Activated T-cell treated with anti-CD3 and anti-CD28 coated beads for 1 hour (primary cell): Measurements from ENCODE around the gene MED25.

Experiments used
- DNase-seq: peaks from one replicate; pipeline ENCODE4 v3.0.0-alpha.2; 2020; ENCODE audit warnings: low read depth

Gene MED25

DNA sequence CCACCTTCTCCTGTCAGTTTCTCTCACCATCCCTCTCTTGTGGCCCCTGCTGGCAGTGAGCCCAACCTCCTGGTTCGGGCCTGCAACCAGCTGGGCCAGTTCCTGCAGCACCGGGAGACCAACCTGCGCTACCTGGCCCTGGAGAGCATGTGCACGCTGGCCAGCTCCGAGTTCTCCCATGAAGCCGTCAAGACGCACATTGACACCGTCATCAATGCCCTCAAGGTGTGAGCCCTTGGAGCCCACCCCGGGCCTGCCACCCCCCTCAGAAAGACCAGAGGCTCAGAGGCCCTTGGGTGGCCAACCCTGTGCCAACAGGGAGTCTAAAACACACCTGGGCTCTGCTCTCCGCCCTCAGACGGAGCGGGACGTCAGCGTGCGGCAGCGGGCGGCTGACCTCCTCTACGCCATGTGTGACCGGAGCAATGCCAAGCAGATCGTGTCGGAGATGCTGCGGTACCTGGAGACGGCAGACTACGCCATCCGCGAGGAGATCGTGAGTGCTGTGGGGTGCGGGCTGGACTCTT lies 18.8 kb upstream of the MED25 start:
- no peak for DNase-seq

DNA sequence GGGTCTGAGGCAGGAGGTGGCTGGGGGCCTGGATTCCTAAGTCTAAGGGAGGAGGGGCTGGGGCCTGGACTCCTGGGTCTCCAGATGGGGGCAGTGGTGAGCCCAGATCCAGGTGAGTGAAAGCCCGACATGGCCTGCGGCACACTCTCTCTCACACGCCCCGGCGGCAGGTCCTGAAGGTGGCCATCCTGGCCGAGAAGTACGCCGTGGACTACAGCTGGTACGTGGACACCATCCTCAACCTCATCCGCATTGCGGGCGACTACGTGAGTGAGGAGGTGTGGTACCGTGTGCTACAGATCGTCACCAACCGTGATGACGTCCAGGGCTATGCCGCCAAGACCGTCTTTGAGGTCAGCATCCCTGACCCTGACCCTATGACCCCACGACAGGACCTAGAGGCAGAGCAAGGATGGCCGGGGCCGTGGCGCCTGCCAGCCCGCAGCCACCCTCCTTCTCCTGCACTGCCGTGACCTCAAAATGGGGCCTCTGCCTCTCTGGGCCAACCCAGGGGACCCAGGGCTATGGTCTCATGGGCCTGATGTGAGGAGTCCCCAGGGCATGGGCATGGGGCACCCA lies 18.2 kb upstream of the MED25 start:
- DNase-seq, result no peak

DNA sequence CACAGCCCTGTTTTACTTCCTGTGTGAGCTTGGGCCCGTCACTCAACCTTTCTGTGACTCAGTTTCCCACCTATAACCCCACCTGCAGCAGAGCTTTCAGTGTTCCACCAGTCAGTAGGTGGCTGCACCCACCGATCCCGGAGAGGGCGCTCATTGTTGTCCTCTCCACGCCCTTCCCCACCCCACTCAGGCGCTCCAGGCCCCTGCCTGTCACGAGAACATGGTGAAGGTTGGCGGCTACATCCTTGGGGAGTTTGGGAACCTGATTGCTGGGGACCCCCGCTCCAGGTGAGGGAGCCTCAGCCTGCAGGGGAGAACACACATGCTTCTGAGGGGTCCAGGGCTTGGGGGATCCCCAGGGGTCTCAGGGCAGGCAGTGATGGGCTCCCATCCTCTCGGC lies 17.3 kb upstream of the MED25 start:
- DNase-seq, result no peak

DNA sequence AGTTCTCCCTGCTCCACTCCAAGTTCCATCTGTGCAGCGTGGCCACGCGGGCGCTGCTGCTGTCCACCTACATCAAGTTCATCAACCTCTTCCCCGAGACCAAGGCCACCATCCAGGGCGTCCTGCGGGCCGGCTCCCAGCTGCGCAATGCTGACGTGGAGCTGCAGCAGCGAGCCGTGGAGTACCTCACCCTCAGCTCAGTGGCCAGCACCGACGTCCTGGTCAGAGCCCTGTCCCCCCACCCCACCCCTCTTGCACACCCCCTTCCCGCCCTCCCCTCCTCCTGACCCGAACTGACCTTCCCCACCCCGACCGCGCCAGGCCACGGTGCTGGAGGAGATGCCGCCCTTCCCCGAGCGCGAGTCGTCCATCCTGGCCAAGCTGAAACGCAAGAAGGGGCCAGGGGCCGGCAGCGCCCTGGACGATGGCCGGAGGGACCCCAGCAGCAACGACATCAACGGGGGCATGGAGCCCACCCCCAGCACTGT lies 16.6 kb upstream of the MED25 start:
- DNase-seq, result no peak

DNA sequence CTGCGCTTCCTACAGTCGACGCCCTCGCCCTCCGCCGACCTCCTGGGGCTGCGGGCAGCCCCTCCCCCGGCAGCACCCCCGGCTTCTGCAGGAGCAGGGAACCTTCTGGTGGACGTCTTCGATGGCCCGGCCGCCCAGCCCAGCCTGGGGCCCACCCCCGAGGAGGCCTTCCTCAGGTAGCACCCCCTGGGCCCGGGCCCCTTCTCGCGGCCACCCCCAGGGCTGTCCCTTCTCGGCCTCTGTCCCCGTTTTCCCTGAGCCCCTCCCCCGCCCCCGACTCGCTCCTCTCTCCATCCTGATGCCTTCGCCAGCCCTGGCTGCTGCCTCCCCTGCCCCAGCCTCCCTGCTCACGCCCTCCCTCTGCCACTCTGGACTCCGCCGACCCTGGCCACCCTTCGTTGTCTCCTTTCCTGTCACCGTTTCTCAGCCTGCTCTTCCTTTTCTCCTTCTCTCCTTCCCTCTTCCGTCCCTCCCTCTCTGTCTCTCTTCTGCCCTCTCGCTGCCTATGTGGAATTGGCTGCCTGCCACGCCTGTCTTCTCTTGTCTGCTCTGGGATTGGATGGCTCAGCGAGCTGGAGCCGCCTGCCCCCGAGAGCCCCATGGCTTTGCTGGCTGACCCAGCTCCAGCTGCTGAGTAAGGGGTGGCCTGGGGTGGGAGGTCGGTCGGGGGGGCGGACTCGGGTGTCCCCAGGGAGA lies 16.0 kb upstream of the MED25 start:
- no peak for DNase-seq

DNA sequence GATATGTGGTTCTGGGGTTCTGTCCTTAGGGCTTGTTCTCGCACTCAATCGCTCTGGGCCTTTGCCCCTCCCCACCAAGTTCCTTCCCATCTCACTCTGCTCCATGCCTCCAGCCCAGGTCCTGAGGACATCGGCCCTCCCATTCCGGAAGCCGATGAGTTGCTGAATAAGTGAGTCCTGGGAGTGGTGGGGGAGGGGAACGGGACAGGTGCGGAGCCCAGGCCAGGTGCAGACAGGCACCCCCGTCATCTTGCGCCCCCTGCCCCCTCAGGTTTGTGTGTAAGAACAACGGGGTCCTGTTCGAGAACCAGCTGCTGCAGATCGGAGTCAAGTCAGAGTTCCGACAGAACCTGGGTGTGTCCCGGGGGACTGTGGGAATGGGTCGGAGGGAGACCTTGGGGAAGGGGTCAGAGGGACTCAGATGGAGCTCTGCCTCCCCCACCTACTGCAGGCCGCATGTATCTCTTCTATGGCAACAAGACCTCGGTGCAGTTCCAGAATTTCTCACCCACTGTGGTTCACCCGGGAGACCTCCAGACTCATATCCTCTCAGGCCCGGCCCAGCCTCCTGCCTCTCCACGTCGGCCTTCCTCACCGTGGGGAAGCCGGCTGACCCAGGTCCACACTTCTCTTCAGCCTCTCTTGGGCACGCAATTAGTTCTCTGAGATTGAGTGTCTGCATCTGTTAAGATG lies 15.1 kb upstream of the MED25 start:
- no peak for DNase-seq

DNA sequence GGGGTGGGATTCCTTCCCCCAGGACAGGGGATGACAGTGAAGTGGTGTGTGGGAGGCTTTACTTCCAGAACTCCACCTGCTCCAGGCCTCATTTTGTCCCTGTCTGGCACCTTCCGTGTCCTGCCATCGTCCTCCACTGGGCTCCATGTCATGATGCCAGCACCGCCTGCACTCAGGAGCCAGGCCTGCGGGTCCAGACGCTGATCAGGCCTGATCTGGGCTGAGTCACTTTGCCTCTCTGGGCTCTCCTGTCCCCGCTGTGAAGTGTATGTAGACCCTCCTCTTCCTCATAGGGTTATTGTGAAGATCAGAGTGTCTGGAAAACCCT lies 14.6 kb upstream of the MED25 start:
- no peak for DNase-seq

DNA sequence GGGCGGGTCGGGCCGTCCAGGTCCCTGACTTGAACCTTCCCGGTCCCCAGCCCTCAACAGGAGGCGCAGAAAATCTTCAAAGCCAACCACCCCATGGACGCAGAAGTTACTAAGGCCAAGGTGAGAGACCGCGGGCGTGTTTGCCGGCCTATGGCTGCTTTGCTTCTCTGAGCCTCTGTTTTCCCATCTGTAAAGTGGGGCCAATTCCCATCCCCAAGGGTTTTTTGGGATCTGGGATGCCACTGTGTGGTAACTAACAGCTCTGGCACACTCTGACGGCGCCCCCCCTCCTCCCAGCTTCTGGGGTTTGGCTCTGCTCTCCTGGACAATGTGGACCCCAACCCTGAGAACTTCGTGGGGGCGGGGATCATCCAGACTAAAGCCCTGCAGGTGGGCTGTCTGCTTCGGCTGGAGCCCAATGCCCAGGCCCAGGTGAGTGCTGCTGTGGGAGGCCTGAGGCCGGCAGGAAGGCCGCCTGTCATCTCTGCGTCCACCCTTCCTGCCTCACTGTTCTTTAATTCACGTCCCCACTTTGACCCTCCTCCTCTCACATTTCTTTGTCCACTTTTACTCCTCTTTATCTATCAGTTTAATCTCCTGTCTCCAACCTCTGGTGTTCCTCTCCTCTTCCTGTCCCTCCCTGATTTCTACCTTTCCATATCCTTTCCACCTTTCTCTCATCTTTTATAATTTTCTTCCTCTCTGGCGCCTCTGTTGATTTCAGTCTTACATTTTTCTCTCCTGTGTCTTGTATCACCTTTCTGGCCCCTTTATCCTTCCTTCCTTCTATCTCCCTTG lies 12.1 kb upstream of the MED25 start:
- no peak for DNase-seq

DNA sequence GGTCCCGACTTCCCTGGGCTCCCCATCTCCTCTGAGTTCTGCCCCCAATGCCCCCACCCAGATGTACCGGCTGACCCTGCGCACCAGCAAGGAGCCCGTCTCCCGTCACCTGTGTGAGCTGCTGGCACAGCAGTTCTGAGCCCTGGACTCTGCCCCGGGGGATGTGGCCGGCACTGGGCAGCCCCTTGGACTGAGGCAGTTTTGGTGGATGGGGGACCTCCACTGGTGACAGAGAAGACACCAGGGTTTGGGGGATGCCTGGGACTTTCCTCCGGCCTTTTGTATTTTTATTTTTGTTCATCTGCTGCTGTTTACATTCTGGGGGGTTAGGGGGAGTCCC lies 11.5 kb upstream of the MED25 start:
- DNase-seq, result no peak

DNA sequence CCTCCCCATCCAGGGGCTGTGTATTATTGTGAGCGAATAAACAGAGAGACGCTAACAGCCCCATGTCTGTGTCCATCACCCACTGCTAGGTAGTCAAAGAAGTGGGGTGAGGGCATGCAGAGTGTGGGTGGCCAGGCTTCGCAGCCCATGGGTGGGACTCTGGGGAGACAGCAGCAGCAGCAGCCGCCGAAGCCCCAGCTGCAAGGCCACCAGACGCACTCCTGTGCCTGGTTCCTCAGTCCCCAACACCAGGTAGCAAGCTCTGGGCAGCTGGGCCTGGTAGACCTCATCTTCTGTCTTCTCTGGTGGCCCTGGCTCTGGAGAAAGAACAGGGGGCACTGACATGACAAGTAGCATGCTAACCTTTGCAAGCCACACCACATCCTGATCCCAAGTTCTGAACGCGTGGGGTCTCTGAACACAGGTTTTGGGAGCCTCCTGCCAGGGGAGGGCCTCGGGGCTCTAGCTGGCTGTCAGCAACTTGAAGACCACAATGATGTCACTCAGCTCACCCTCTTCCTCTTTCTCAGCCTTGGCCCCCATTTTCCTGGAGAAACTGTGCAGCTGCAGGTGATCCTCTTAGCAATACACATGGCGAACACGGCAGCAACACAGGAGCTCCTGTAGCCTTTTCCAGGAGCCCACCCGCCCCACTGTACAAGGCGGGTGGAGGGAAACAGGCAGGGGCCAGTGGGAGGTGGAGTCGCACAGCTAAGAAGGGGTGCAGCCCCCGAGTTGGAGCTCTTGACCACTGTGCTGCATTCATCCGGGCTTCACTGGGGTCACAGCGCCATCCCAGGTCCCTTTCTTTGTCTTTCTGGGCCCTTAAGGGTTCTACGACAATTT lies 10.8 kb upstream of the MED25 start:
- no peak for DNase-seq

DNA sequence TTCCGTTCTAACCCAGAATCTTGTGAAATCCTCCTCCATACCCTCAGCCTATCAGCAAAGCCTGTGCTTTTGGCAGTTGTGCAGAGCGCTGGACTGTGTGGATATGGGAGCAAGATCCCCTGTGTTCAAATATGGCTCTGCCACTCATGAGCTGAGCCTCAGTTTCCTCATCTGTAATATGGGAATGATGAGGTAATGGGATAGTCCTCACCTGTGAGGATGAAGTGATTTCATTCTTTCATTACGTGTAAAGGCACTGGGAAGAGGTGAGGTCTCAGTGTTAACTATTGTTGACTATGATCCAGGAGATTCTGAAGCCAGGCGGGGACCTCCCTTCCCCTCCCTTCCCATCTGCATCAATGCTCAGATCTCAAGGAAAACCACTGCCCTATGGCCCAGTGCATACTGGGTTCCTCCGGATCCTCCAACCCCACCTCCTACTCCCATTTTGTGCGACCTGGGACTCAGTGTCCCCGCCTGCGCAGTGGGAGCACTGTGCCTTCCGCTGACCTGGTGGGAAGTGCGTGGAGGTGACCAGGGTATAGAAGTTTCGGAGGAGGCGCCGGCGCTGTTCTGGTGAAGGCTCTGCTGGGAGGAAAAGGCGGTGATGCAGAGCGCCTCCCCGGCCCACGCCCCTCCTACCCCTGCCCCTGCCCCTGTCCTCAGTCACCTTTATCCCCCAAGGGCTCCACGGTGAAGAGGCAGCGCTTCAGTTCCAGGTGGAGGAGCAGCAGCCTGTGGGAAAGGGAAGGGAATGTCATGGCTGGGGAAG lies 10.0 kb upstream of the MED25 start:
- no peak for DNase-seq

DNA sequence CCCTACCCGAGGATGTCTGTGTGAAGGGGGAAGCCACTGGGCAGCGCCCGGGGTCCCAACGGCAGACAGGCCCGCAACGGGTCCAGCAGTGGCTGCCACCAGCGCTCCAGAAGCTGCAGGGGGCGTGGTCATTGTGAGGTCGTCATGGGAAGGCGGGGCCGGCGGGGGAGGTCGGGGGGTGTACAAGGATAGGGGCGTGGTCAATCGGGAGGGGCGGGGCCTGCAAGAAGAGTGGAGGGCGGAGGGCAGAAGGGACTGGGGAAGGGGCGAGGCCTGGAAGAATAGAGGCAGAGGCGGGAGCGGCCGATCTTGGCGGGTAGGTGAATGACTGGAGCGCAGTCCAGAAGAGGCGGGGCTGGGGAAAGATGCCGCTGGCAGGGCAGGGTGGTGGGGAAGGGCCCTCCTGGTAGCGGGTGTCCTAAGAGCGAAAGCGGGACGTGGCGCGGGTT lies 9.4 kb upstream of the MED25 start:
- DNase-seq, result peak; percentile 89

DNA sequence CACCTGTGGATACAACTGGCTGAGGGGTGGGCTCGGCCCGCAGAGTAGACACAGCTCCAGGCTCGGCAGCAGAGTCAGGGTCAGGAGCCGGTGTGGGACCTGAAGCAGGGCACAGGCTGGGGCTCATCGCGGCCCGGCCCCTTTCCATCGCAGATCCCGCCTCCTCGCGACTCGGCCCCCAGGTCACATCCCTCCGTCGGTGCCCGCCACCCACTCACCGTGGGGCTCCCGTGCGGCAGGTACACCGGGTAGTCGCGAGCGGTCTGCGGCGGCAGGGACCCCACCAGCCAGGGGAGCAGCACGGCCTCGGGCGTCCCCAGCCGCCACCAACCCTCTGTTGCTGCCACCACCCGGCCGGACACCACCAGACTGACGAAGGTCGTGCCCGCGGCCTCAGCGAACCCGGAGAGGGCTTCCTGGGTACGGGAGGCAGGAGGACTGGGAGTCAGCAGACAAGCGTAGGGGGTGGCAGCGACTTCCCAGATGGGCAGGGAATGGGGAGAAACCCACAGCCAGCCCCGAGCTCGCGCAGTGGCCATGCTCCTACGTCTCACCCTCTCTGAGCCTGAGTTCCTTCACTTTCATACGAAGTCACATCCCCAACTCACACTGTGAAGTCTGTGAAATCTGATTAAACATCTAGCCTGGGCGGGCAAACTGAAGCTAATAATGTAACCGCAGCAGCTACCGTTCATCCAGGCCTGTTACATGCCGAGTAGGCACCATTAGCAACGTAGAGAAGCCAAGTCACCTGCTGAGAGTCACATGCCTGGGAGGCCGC lies 8.7 kb upstream of the MED25 start:
- DNase-seq, result peak; percentile 41

DNA sequence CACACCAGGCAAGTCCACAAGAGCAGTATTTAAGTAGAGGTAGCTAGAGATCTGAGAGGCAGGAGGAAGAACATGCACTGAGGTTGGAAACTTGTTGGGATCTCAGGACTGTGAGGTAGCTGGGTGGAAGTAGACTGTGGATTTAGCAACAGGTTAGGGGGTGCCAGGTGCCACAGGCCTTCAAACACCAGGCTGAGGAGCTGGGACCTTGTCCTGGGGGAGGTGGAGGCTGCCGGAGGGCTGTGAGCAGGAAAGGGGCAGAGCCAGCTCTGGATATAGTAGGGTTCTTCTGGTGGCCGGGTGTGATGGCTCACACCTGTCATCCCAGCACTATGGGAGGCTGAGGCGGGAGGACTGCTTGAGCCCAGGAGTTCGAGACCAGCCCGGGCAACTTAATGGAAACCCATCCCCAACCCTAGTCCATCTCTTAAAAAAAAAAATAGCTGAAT lies 8.1 kb upstream of the MED25 start:
- DNase-seq, result no peak

DNA sequence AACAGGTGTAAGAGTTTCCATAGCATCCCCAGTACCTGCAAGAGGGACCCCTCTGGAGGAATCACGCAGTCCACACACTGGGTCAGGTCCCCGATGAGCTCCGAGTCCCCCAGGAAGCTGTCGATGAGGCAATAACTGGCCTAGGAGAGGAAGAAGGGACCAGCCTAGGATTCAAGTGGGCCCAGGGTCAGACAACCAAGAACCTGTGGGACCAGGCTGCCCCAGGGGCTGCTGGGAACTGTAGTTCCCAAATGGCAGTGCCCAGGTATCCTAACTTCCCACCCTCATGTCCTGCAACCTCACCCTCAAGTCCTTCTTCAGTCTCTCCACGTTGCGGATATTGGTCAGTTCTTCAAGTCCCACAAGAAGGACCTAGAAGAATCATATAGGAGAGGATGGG lies 6.8 kb upstream of the MED25 start:
- DNase-seq, result no peak

DNA sequence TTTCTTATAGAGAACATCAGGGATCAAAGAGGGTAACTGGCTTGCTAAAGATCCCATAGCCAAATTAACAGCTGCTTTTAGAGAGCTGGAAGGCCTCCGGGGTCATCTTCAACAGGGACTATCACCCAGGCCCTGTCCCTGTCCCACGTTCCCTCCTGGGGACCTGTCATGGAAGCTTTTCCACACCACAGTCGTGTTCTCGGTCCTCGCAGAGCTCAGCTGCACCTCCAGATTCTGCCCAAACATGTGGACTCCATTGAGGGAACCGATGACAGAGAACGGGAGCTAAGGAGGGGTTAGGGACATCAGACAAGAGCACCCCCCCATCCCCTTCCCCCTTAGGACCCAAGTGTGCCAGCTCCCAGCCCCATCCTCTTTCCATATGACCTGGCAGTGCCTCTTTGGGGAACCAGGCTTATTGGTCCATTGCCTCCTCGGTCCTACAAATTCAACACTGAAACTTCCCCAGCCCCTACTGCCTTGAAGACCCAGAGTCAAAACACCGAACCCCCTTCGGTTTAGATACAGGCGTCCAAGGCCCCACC lies 5.6 kb upstream of the MED25 start:
- no peak for DNase-seq

DNA sequence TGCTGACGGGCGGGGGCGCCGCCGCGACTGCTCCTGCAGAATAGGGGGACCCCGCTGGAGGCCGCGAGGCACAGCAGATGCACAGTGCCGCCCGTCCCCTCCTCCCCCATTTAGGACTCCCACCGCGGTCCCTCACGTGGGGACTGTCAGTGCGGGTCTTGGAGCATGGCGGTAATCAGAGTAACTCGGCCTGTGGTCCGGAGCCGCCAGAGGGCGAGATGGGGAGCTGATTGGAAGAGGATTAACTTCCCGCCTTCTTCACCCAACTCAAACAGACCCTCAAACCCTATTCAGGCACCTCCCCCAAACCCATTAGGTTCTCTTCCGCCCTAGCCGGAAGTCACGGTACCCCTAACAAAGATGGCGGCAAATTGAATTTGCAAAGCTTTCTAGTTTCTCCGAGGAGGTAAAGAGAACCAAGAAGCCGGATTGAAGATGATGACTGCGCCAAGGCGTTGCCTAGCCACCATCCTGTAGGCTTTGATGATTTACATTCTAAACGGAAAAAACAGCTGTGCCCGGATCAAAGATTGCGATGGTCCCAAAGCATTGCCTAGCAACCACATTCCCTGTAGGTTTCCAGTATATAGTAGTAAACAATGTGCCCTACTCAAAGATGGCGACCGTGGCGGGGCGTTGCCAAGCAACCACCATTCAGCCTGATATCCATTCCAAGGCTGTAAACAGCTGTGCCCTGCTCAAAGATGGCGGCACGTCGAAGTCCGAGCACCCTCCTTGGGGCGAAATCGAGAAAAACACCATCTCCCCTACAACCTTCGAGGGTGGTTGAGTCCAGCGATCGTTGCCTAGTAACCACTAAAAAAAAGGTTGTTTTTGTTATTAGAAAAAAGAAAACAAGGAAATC lies 4.9 kb upstream of the MED25 start, which contains the start of gene FUZ:
TSS of gene FUZ (minus strand) at position 296 of the 865 bp plus-strand sequence. CDS start at position 110, 186 bp downstream.
- peak; percentile 83 for DNase-seq

DNA sequence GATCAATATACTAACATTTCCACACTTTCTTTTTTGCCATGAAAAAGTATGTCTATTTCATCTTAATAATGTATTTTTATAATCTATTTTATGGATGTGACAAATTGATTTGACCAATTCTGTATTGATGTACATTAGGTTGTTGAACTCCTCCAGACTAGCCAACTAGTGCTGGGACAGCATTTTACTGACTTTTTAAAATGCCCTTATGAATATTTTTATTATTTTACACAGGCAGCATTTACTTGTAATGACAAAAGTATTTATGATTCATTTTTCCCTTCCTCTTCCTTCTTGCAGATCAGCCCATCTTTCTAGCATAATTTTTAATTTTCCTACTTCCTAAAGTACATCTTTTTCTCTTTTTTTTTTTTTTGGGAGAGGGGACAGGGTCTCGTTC lies 4.1 kb upstream of the MED25 start:
- DNase-seq, result no peak

DNA sequence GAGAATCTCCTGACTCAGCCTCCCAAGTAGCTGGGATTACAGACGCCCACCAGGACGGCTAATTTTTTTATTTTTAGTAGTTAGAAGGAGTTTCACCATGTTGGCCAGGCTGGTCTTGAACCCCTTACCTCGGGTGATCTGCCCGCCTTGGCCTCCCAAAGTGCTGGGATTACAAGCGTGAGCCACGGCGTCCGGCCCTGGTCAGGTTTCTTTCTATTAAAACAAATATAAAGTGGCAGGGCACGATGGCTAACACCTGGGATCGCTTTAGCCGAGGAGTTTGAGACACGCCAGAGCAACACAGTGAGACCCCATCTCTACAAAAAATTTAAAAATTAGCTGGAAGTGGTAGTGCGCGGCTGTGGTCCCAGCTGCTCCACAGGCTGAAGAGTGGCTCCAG lies 1.5 kb upstream of the MED25 start:
- no peak for DNase-seq
